SK-N-MC (cell line): ENCODE data around the gene FAP.

Experiments used
- EZH2 ChIP-seq: fragments of 200-600 bp; sonication (generic); IDR thresholded peaks from one replicate; pipeline ENCODE4 v1.6.1; 2017; ENCODE audit warnings: antibody characterized with exemption
- FOXP2 ChIP-seq: optimal IDR thresholded peaks from 2 replicates; pipeline ENCODE3; 2011; ENCODE audit warnings: mild to moderate bottlenecking, moderate library complexity; ENCODE audit not compliant: insufficient read depth; ENCODE audit errors: extremely low read length, control extremely low read depth
- POLR2AphosphoS5 ChIP-seq: IDR thresholded peaks from 2 replicates; pipeline ENCODE4 v1.6.1; 2012; ENCODE audit warnings: mild to moderate bottlenecking, low read depth, low read length, borderline replicate concordance

- no peak for TF ChIP-seq EZH2
- no peak for TF ChIP-seq POLR2AphosphoS5
- no peak for TF ChIP-seq FOXP2
These were observed 46.0 kb downstream of the FAP start for GRCh38 chr2:162197069-162197825.
